ENCODE results near the gene ZNF366. TPM values are rescaled to one million over a fixed set of nuclear protein-coding genes. Genes with fewer than 3 reads are reported as not detected.

ZNF366 gene
- total and polyA plus RNA-seq, 8 donors, result 0.26 to 1.0 (median 0.52) TPM

- DNase-seq, result no peak
- Histone ChIP-seq H3K4me1 (no peaks in the 10 kb centered on the region), H3K9me3 (no peaks in the 10 kb centered on the region), H3K27ac (no peak overlapping the region), H3K27me3 (no peaks in the 10 kb centered on the region), H3K36me3 (no peaks in the 10 kb centered on the region), H3K4me3 (no peak overlapping the region)
- FAIRE-seq, result no peak
- WGBS, 2 donors, result 81 to 86% methylated on average over 6 of the region's 6 CpGs
- ATAC-seq, result no peak
- TF ChIP-seq CTCF (IDR thresholded peaks at IDR 0.05), result no peak
- intact Hi-C loops (cut with DNase I), result no loop called here
Observed at GRCh38 chr5:72485430-72485974, 21.7 kb downstream of the ZNF366 start.

- TF ChIP-seq CTCF (IDR thresholded peaks at IDR 0.05), result no peak
- H3K27ac ChIP-seq, result no peak overlapping the region
- intact Hi-C loops (cut with DNase I), result no loop called here
- DNase-seq (no peak), FAIRE-seq (no peak), ATAC-seq (no peak)
- 78 to 81% methylated on average over 3 of the region's 3 CpGs for WGBS, 2 donors
- no peaks in the 10 kb centered on the region for H3K4me1 ChIP-seq
- no peak overlapping the region for H3K4me3 ChIP-seq
- no peaks in the 10 kb centered on the region for H3K27me3 ChIP-seq
- no peaks in the 10 kb centered on the region for H3K36me3 ChIP-seq
- no peaks in the 10 kb centered on the region for H3K9me3 ChIP-seq
Observed at GRCh38 chr5:72482046-72482445, 25.2 kb downstream of the ZNF366 start.

- no peak for TF ChIP-seq CTCF (IDR thresholded peaks at IDR 0.05)
- no peak for ATAC-seq
- Histone ChIP-seq H3K36me3 (no peaks in the 10 kb centered on the region), H3K4me1 (no peaks in the 10 kb centered on the region), H3K27me3 (no peaks in the 10 kb centered on the region), H3K9me3 (no peaks in the 10 kb centered on the region), H3K27ac (no peak overlapping the region), H3K4me3 (no peak overlapping the region)
- no peak for DNase-seq
- intact Hi-C loops (cut with DNase I), result no loop called here
- FAIRE-seq, result no peak
- 80 to 85% methylated on average over 9 of the region's 9 CpGs for WGBS, 2 donors
Observed at GRCh38 chr5:72480841-72481240, 26.4 kb downstream of the ZNF366 start.

GRCh38 chr5:72479921-72480320 is 27.3 kb downstream of the ZNF366 start:
- Histone ChIP-seq H3K27me3 (no peaks in the 10 kb centered on the region), H3K36me3 (no peaks in the 10 kb centered on the region), H3K4me1 (no peaks in the 10 kb centered on the region), H3K4me3 (no peak overlapping the region), H3K9me3 (no peaks in the 10 kb centered on the region), H3K27ac (no peak overlapping the region)
- WGBS, 2 donors, result 76 to 86% methylated on average over 1 of the region's 1 CpG
- FAIRE-seq (no peak), DNase-seq (no peak), ATAC-seq (no peak)
- intact Hi-C loops (cut with DNase I), result no loop called here
- TF ChIP-seq CTCF (IDR thresholded peaks at IDR 0.05), result no peak

- TF ChIP-seq CTCF (IDR thresholded peaks at IDR 0.05), result no peak
- intact Hi-C loops (cut with DNase I), result no loop called here
- ATAC-seq, result peak in 1 of 4 donors; percentile 25
- WGBS, 2 donors, result 81 to 83% methylated on average over 1 of the region's 1 CpG
- no peak for DNase-seq
- H3K27me3 ChIP-seq, result no peaks in the 10 kb centered on the region
- no peaks in the 10 kb centered on the region for H3K9me3 ChIP-seq
- H3K4me3 ChIP-seq, result no peak overlapping the region
- H3K36me3 ChIP-seq, result no peaks in the 10 kb centered on the region
- H3K4me1 ChIP-seq, result no peaks in the 10 kb centered on the region
- no peak overlapping the region for H3K27ac ChIP-seq
- no peak for FAIRE-seq
Observed at GRCh38 chr5:72478684-72479083, 28.5 kb downstream of the ZNF366 start.

Data from pancreas (tissue), 10 donors.